C4-2B (cell line): Measurements from ENCODE around the gene LAMA2.

Experiments
- ZFX ChIP-seq: fragments of 450-650 bp; IDR thresholded peaks from 2 replicates; pipeline ENCODE4 v1.6.1; 2017
- TF ChIP-seq, protein P1 (sequence below): fragments of 450-650 bp; conservative IDR thresholded peaks from 2 replicates; pipeline ENCODE4 v1.5.1; 2017; ENCODE audit warnings: mild to moderate bottlenecking

DNA sequence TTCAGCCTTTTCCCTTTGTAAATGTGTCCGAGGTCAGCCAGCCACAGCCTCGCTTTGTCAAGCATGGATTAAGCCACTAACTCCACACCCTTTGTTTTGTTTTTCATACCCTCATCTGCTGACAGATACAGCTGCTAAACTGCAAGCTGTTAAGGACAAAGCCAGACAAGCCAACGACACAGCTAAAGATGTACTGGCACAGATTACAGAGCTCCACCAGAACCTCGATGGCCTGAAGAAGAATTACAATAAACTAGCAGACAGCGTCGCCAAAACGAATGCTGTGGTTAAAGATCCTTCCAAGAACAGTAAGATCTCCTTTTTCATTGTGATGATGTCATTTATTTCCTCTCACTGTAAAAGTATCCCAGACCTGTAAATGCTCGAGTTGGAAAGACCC, 557.8 kb downstream of the LAMA2 start:
- TF ChIP-seq, protein P1, sequence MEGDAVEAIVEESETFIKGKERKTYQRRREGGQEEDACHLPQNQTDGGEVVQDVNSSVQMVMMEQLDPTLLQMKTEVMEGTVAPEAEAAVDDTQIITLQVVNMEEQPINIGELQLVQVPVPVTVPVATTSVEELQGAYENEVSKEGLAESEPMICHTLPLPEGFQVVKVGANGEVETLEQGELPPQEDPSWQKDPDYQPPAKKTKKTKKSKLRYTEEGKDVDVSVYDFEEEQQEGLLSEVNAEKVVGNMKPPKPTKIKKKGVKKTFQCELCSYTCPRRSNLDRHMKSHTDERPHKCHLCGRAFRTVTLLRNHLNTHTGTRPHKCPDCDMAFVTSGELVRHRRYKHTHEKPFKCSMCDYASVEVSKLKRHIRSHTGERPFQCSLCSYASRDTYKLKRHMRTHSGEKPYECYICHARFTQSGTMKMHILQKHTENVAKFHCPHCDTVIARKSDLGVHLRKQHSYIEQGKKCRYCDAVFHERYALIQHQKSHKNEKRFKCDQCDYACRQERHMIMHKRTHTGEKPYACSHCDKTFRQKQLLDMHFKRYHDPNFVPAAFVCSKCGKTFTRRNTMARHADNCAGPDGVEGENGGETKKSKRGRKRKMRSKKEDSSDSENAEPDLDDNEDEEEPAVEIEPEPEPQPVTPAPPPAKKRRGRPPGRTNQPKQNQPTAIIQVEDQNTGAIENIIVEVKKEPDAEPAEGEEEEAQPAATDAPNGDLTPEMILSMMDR: peak; percentile 21
- TF ChIP-seq ZFX: no peak
